MM.1S (cell line): ENCODE measurements around the gene ATP8B4.

Source experiments
- DNase-seq: peaks from one replicate; pipeline ENCODE4 v3.0.0-alpha.2; 2015
- H2AFZ ChIP-seq: fragments of 300-600 bp; sonication (generic); 2 replicates; pipeline ENCODE4 v1.6.0; 2016; ENCODE audit warnings: antibody characterized with exemption, low read length
- H3F3A ChIP-seq: fragments of 300-600 bp; sonication (generic); 2 replicates; pipeline ENCODE4 v1.6.1; 2016; ENCODE audit warnings: mild to moderate bottlenecking, antibody characterized with exemption, low read length, moderate library complexity, mixed read lengths; ENCODE audit not compliant: insufficient read depth
- H3K27ac ChIP-seq: fragments of 300-600 bp; sonication (generic); 2 replicates; pipeline ENCODE4 v1.5.1; 2016; ENCODE audit warnings: mild to moderate bottlenecking, low read length
- H3K27me3 ChIP-seq: fragments of 300-600 bp; sonication (generic); replicated peaks from 2 replicates; pipeline ENCODE4 v1.6.0; 2016; ENCODE audit warnings: low read length; ENCODE audit not compliant: insufficient read depth
- H3K36me3 ChIP-seq: fragments of 300-600 bp; sonication (generic); replicated peaks from 2 replicates; pipeline ENCODE4 v1.6.1; 2016; ENCODE audit warnings: mild to moderate bottlenecking, low read length, mixed read lengths; ENCODE audit not compliant: insufficient read depth
- H3K4me1 ChIP-seq: fragments of 300-600 bp; sonication (generic); 2 replicates; pipeline ENCODE4 v1.6.1; 2016; ENCODE audit warnings: low read length, mixed read lengths
- H3K4me2 ChIP-seq: fragments of 300-600 bp; sonication (generic); 2 replicates; pipeline ENCODE4 v1.6.0; 2016; ENCODE audit warnings: low read depth, low read length
- H3K4me3 ChIP-seq: fragments of 300-600 bp; sonication (generic); 2 replicates; pipeline ENCODE4 v1.5.1; 2016; ENCODE audit warnings: low read length, mixed read lengths
- H3K79me2 ChIP-seq: fragments of 300-600 bp; sonication (generic); 2 replicates; pipeline ENCODE4 v1.6.1; 2016; ENCODE audit warnings: mixed run types, low read length, mixed read lengths
- H3K9ac ChIP-seq: fragments of 300-600 bp; sonication (generic); 2 replicates; pipeline ENCODE4 v1.6.1; 2016; ENCODE audit warnings: low read length, mixed read lengths
- H3K9me2 ChIP-seq: fragments of 300-600 bp; sonication (generic); replicated peaks from 2 replicates; pipeline ENCODE4 v1.6.1; 2016; ENCODE audit warnings: mild to moderate bottlenecking, low read length, mixed read lengths; ENCODE audit not compliant: insufficient read depth
- H3K9me3 ChIP-seq: fragments of 300-600 bp; sonication (generic); replicated peaks from 2 replicates; pipeline ENCODE4 v1.6.1; 2016; ENCODE audit warnings: mild to moderate bottlenecking, low read length, mixed read lengths; ENCODE audit not compliant: insufficient read depth
- H4K20me1 ChIP-seq: fragments of 300-600 bp; sonication (generic); 2 replicates; pipeline ENCODE4 v1.6.1; 2016; ENCODE audit warnings: mild to moderate bottlenecking, low read length, moderate library complexity, mixed read lengths; ENCODE audit not compliant: insufficient read depth
- EZH2 ChIP-seq: fragments of 300-600 bp; sonication (generic); optimal IDR thresholded peaks from 2 replicates; pipeline ENCODE3; 2017; ENCODE audit warnings: low read depth, mild to moderate bottlenecking, antibody characterized with exemption, low read length, mixed read lengths
- EZH2phosphoT487 ChIP-seq: fragments of 300-600 bp; sonication (generic); IDR thresholded peaks from 2 replicates; pipeline ENCODE4 v1.6.1; 2018; ENCODE audit warnings: antibody characterized with exemption, low read length
- TF ChIP-seq, protein P1 (sequence below): fragments of 300-600 bp; sonication (generic); IDR thresholded peaks from 2 replicates; pipeline ENCODE4 v1.5.1; 2016; ENCODE audit warnings: antibody characterized with exemption, low read length, mixed read lengths

Gene ATP8B4

DNA sequence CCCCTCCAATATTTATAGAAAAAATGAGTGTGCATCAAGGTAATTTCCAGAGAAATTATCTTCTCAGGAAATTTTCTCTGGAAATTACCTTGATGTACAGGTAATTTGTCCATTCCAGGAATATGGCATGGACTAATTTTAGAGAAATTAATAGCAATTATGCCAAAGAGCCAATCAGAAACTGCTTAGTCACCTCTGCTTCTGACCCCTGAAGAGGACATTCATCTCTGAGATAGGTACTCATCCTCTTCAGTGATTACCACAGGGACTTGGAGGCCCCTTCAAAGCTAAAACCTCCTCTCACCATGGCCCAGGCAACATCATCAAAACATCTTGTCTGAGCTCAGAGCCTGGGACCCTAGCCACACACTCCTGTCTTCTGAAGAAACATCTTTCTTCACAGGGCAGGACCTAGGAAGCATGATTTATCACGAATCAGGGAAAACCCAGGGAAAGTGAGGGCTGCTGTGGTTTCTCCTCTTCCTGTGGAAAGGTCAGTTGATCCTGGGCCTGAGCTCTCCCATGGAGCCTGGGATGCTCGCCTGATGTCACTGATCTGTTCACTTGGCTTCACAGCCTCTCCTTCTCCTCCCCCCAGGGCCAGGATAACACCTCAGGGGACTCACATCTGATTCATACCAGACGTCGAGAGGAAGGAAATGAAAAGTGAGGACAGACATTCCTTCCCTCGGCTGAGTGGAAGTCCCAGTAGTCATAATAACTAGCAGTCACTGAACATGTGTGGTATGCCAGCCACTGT lies 287.6 kb downstream of the ATP8B4 start:
- Histone ChIP-seq H3K9me2 (no peaks in the 10 kb centered on the region), H3K4me1 (no peaks in the 10 kb centered on the region), H3K4me3 (no peak overlapping the region), H4K20me1 (no peaks in the 10 kb centered on the region), H3K27me3 (no peaks in the 10 kb centered on the region), H3K9me3 (no peaks in the 10 kb centered on the region), H3K36me3 (no peaks in the 10 kb centered on the region), H3K79me2 (no peaks in the 10 kb centered on the region), H3K9ac (no peak overlapping the region), H3K27ac (no peak overlapping the region), H3F3A (no peaks in the 10 kb centered on the region), H2AFZ (no peak overlapping the region), H3K4me2 (no peak overlapping the region)
- no peak for DNase-seq
- TF ChIP-seq EZH2phosphoT487 (no peak), EZH2 (no peak)
- TF ChIP-seq, protein P1, sequence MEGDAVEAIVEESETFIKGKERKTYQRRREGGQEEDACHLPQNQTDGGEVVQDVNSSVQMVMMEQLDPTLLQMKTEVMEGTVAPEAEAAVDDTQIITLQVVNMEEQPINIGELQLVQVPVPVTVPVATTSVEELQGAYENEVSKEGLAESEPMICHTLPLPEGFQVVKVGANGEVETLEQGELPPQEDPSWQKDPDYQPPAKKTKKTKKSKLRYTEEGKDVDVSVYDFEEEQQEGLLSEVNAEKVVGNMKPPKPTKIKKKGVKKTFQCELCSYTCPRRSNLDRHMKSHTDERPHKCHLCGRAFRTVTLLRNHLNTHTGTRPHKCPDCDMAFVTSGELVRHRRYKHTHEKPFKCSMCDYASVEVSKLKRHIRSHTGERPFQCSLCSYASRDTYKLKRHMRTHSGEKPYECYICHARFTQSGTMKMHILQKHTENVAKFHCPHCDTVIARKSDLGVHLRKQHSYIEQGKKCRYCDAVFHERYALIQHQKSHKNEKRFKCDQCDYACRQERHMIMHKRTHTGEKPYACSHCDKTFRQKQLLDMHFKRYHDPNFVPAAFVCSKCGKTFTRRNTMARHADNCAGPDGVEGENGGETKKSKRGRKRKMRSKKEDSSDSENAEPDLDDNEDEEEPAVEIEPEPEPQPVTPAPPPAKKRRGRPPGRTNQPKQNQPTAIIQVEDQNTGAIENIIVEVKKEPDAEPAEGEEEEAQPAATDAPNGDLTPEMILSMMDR, result no peak

DNA sequence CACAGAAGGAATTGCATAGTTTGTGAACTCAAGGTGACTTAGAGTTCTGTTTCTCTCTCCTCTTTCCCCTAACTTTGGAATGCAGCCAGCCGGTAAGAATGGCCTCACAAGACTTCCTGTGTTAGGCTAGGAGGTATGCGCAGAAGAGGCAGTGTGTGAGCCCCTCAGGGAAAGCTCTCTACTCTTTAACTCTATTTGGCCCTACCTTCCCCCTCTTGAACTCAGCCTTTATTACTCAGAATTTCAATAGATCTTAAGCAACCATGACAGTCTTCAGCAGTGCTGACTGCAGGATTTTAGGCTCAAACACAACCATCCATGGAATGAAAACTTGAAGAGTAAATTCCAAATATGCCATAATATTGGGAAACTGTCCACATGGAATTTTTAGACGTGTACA lies 288.6 kb downstream of the ATP8B4 start:
- Histone ChIP-seq H3K79me2 (no peaks in the 10 kb centered on the region), H3F3A (no peaks in the 10 kb centered on the region), H3K9ac (no peak overlapping the region), H3K4me3 (no peak overlapping the region), H3K27me3 (no peaks in the 10 kb centered on the region), H3K9me3 (no peaks in the 10 kb centered on the region), H4K20me1 (no peaks in the 10 kb centered on the region), H3K4me2 (no peak overlapping the region), H3K9me2 (no peaks in the 10 kb centered on the region), H3K27ac (no peak overlapping the region), H3K36me3 (no peaks in the 10 kb centered on the region), H2AFZ (no peak overlapping the region), H3K4me1 (no peaks in the 10 kb centered on the region)
- TF ChIP-seq EZH2phosphoT487 (no peak), EZH2 (no peak)
- TF ChIP-seq, protein P1, result no peak
- DNase-seq, result no peak

DNA sequence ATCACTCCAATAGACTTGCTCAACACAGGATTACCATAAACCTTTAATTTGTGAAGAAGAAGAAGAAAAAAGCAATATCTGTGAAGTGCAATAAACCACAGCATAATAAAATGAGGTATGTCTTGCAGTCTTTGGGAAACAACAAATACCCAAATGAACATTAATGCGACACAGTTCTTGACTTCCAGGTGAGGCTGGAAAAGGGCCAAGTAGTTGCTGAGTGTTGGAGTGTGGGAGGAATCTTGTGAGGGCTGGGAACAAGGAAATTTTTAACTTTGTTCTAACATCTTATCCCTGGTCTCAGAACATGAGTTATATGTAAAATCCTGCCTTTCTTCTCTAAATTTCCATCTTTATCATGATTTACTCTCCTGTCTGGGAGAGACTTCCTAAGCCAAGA lies 291.7 kb downstream of the ATP8B4 start:
- no peaks in the 10 kb centered on the region for H3K9me3 ChIP-seq
- no peak overlapping the region for H3K9ac ChIP-seq
- no peaks in the 10 kb centered on the region for H3F3A ChIP-seq
- no peaks in the 10 kb centered on the region for H3K27me3 ChIP-seq
- TF ChIP-seq EZH2 (no peak), EZH2phosphoT487 (no peak)
- TF ChIP-seq, protein P1, result no peak
- no peaks in the 10 kb centered on the region for H3K36me3 ChIP-seq
- no peaks in the 10 kb centered on the region for H3K79me2 ChIP-seq
- H3K4me1 ChIP-seq, result no peaks in the 10 kb centered on the region
- no peak overlapping the region for H3K27ac ChIP-seq
- no peak overlapping the region for H2AFZ ChIP-seq
- no peak overlapping the region for H3K4me2 ChIP-seq
- H3K9me2 ChIP-seq, result no peaks in the 10 kb centered on the region
- no peaks in the 10 kb centered on the region for H4K20me1 ChIP-seq
- DNase-seq, result no peak
- no peak overlapping the region for H3K4me3 ChIP-seq
